Psoas muscle (tissue), 8 donors: ENCODE data around the gene RAD51B. TPM values are rescaled to one million over a fixed set of nuclear protein-coding genes. Genes with fewer than 3 reads are reported as not detected.

Experiments
- ATAC-seq, 4 donors: fragments of 200-7000 bp; cut with Tn5 transposase; one replicate each; pipeline ENCODE4 v1.9.1; 2020; ENCODE audit warnings: moderate library complexity in 3 of 4, mild to moderate bottlenecking in 2 of 4
- DNase-seq, 2 donors: peaks; one replicate each; pipeline ENCODE4 v3.0.0-alpha.2; 2020
- H3K27ac ChIP-seq: fragments of 200-600 bp; one replicate; pipeline ENCODE4 v1.8.0; 2022
- H3K27me3 ChIP-seq, 3 donors: fragments of 200-600 bp in 1 of 3; one replicate each; pipeline versions ENCODE4 v1.6.1 to v1.8.0; 2013 to 2022; ENCODE audit warnings: low read length in 2 of 3, mild to moderate bottlenecking in 2 of 3, moderate library complexity in 1 of 3; ENCODE audit not compliant: insufficient read depth in 3 of 3
- H3K36me3 ChIP-seq, 2 donors: fragments of 200-600 bp in 1 of 2; one replicate each; pipeline versions ENCODE4 v1.6.1 to v1.8.0; 2013 to 2022; ENCODE audit warnings: low read depth in 1 of 2, mild to moderate bottlenecking in 1 of 2, moderate library complexity in 1 of 2; ENCODE audit not compliant: insufficient read depth in 1 of 2
- H3K4me1 ChIP-seq: fragments of 200-600 bp; one replicate; pipeline ENCODE4 v1.8.0; 2022
- H3K4me3 ChIP-seq: fragments of 200-600 bp; one replicate; pipeline ENCODE4 v1.8.0; 2022; ENCODE audit warnings: mild to moderate bottlenecking
- H3K9me3 ChIP-seq: fragments of 200-600 bp; one replicate; pipeline ENCODE4 v1.8.0; 2022
- CTCF ChIP-seq: fragments of 200-600 bp; IDR thresholded peaks from one replicate; pipeline ENCODE4 v1.8.0; 2022; ENCODE audit warnings: antibody characterized with exemption
- WGBS, 3 donors: extraction: QIAGEN DNeasy Blood & Tissue Kit; methylation state at CpG; one replicate each; pipeline versions ENCODE4 v1.1.6 to v1.1.7; 2013; 5-methylcytosine and 5-hydroxymethylcytosine counted together
- intact Hi-C, 2 donors: fragments of 100-400 bp; cut with DNase I; formaldehyde crosslinking; loops; one replicate each; pipeline versions ENCODE4 v1.11.0 to v1.14.2; 2022
- polyA plus RNA-seq, 3 donors: library from polyadenylated mRNA; stranded (reverse); fragments of 200-250 nt; gene quantifications; one replicate each; pipeline ENCODE4 v1.2.3, GENCODE V29; 2013
- total RNA-seq, 4 donors: library from RNA; stranded (reverse); fragmentation: NEBNext Ultra II Directional in 2 of 4; extraction: Animal tissue kit (Norgen Biotek cat#: 25700) in 2 of 4; gene quantifications; one replicate each; pipeline versions ENCODE4 v1.2.1 to v1.2.4, GENCODE V29; 2021 to 2023
- donor health status: healthy with polysubstance abuse.
- donor health status: DM: no; HTN: no; CAD: no; lungs with moderate emphysema.
- donor health status: Bipolar disorder and iron deficiency.
- donor health status: healthy.
- donor health status: DM: yes; HTN: yes; CAD: no.
- donor health status: DM: no; HTN: no; CAD: no.
- donor health status: DM: no; HTN: no; CAD: no.
- donor health status: DM: yes; HTN: yes; CAD: no.

RAD51B gene
- total and polyA plus RNA-seq, 7 donors: 0.60 to 7.2 (median 2.2) TPM

GRCh38 chr14:67831113-67831512 is 11.5 kb downstream of the RAD51B start:
- Histone ChIP-seq H3K27me3 (no peaks in the 10 kb centered on the region), H3K36me3 (peaks cover 0 to 9% of the 10 kb centered on the region in 2 donors), H3K4me1 (no peaks in the 10 kb centered on the region), H3K27ac (no peak overlapping the region), H3K9me3 (peaks cover 3% of the 10 kb centered on the region), H3K4me3 (no peak overlapping the region)
- no peak for TF ChIP-seq CTCF
- 89 to 94% (median 90%) methylated on average over 8 of the region's 8 CpGs for WGBS, 3 donors
- DNase-seq: no peak
- no peak for ATAC-seq
- intact Hi-C loops: no loop called here

- intact Hi-C loops: no loop called here
- Histone ChIP-seq H3K4me3 (no peak overlapping the region), H3K27me3 (no peaks in the 10 kb centered on the region), H3K4me1 (no peaks in the 10 kb centered on the region), H3K36me3 (no peaks in the 10 kb centered on the region), H3K27ac (no peak overlapping the region), H3K9me3 (peaks cover under 1% of the 10 kb centered on the region)
- TF ChIP-seq CTCF: no peak
- 84 to 97% (median 94%) methylated on average over 1 of the region's 1 CpG for WGBS, 3 donors
- no peak for ATAC-seq
- no peak for DNase-seq
Measured at GRCh38 chr14:67833403-67833802, 13.8 kb downstream of the RAD51B start.

- intact Hi-C loops: loop anchor here in 1 of 2 donors (5.0 kb wide), 1 partner anchor 1007 kb away; no protein-coding TSS in a partner anchor
- ATAC-seq: no peak
Measured at GRCh38 chr14:67835596-67835995, 16.0 kb downstream of the RAD51B start.

GRCh38 chr14:67837011-67837624 is 17.5 kb downstream of the RAD51B start:
- TF ChIP-seq CTCF: peak; percentile 42
- WGBS, 3 donors: 27 to 40% (median 40%) methylated on average over 2 of the region's 2 CpGs
- intact Hi-C loops: loop anchor here in 1 of 2 donors (2.0 to 5.0 kb wide), 2 partner anchors 980 to 1005 kb away; no protein-coding TSS in a partner anchor
- Histone ChIP-seq H3K9me3 (no peaks in the 10 kb centered on the region), H3K27me3 (no peaks in the 10 kb centered on the region), H3K4me3 (no peak overlapping the region), H3K36me3 (no peaks in the 10 kb centered on the region), H3K4me1 (no peaks in the 10 kb centered on the region), H3K27ac (no peak overlapping the region)
- ATAC-seq: peak in 2 of 4 donors; percentile 38 to 46
- DNase-seq: no peak

More at GRCh38 chr14:67835596-67835995, 16.0 kb downstream of the RAD51B start:
- H3K27me3 ChIP-seq: no peaks in the 10 kb centered on the region
- H3K36me3 ChIP-seq: no peaks in the 10 kb centered on the region
- no peaks in the 10 kb centered on the region for H3K4me1 ChIP-seq
- no peak overlapping the region for H3K27ac ChIP-seq
- TF ChIP-seq CTCF: no peak
- no peaks in the 10 kb centered on the region for H3K9me3 ChIP-seq
- no peak overlapping the region for H3K4me3 ChIP-seq
- DNase-seq: no peak
